GM12892 (cell line): Measurements from ENCODE around the gene C12orf57.

Source experiments
- POLR2A ChIP-seq: IDR thresholded peaks from 2 replicates; pipeline ENCODE4 v1.6.1; 2011; ENCODE audit warnings: low read depth, low read length, control low read depth
- POLR2AphosphoS5 ChIP-seq: IDR thresholded peaks from 2 replicates; pipeline ENCODE4 v1.6.1; 2011; ENCODE audit warnings: low read depth, low read length, control low read depth
- TAF1 ChIP-seq: IDR thresholded peaks from 2 replicates; pipeline ENCODE4 v1.6.1; 2011; ENCODE audit warnings: low read depth, mild to moderate bottlenecking, control low read depth, low read length, borderline replicate concordance

DNA sequence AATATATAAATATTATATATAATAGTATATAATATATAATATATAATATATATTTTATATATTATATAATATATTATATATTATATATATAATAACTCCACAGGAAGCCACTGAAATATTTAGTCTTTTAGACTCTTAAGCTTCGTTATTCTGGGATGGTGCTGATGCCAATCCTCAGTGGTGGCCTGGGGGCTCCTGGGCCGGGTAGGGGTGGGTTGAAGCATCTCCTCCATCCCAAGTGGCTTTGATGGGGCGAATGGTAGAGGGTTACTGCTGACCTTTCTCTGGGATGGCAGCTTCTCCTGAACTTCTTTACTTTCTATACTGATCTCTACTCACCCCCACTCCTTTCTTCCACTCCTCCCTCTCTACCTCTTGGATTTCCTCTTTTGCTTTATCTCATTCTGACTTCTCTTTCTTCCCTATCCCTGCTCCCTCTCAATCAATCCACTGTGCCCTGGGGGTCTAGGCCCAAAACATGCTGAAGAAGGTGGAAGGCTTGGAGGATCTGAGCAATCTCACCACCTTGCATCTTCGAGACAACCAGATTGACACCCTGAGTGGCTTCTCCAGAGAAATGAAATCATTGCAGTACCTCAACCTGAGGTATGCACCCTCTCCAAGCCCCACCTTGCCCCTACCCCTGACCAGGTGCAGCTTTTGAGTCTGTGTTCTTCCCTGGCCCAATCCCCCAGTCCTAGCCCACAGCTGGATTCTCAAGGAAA, 34.2 kb upstream of the C12orf57 start:
- no peak for TF ChIP-seq POLR2A
- no peak for TF ChIP-seq POLR2AphosphoS5
- no peak for TF ChIP-seq TAF1
